ENCODE data around the gene HIPK2. TPM values are rescaled to one million over a fixed set of nuclear protein-coding genes. Genes with fewer than 3 reads are reported as not detected.
A peak's percentile ranks its signal among the peaks of the same experiment; 100 is the strongest.

HIPK2 gene
- polyA plus RNA-seq, 1 donor = 10.4 TPM

GRCh38 chr7:139782932-139783331 is 5.1 kb upstream of the HIPK2 start:
- no peak for DNase-seq

DNA sequence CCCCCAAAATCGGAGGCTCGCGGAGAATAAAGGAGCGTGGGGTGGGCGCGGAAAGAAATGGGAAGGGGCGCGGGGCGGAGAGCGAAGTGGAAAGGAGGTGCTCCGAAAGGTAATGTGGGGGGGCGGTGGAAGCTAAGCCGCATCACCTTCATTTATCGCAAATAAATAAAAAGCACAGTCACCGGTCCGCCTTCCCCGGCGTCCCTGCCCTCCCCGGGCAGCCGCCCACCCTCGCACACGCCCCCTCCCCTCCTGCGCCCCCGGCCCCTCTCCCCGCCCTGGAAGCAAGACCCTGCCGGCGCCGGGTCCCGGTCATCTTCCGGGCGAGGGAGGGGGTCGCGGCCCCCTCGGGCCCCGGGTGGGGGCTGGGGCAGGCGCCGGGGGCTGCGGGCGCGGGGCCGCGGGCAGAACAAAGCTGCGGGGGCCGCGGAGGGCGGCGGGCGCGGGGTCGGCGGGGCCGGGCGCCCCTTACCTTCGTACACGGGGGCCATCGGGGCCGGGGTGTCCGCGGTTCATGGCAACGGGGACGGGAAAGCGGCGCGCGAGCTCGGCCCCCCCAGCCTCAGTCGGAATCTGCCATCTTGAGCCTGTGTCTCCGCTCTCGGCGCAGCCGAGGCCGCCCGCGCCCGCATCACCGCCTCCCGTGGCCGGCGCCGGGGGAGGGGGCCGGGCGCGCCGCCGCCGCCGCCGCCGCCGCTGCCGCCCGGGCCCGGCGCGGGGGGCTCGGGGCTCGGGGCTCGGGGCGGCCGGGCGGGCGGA is 486 bp downstream of the HIPK2 start:
- DNase-seq = peak; percentile 34

- peak; percentile 34 for DNase-seq
Observed at GRCh38 chr7:139776486-139777132, 1.2 kb downstream of the HIPK2 start.

DNA sequence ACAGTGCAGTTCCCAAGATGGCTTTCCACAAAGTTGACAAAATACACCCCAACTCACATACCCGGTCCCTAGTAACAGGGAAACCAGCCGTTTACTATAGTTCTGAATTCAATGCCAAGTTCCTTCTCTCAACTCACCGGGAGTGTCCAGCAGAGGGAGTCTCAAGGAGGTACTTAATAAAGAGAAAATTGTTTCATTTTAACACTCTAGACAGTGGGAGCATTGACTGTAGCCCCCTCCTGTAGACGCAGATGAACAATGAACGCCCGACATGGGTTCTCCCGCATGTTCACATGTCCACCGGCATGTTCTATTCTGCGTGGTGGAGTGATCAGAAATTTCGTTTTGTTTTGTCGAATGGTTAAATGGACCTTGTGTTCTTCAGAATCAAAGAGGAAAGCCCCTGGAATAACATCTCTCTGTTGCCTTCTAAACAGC is 1.9 kb downstream of the HIPK2 start:
- DNase-seq = peak; percentile 72

DNA sequence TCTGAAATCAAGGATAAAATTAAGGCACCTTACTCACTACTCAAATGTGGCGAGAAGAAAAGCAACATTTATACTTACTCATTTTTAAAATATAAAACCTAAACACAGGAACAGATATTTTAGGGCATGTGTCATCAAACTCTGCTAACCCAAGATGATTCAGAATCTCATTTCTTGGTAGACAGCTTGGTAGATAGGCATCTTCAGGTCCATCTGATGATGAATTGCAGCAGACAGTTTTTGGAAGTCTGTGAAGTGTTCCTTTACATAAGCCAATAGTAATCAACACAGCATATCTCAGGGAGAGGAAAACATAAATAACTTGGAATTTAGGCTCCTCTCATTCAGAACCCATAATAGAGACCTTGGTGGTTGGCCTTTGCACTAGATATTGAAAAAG is 3.4 kb downstream of the HIPK2 start:
- DNase-seq = no peak

- no peak for DNase-seq
Observed at GRCh38 chr7:139773371-139773770, 4.4 kb downstream of the HIPK2 start.

DNA sequence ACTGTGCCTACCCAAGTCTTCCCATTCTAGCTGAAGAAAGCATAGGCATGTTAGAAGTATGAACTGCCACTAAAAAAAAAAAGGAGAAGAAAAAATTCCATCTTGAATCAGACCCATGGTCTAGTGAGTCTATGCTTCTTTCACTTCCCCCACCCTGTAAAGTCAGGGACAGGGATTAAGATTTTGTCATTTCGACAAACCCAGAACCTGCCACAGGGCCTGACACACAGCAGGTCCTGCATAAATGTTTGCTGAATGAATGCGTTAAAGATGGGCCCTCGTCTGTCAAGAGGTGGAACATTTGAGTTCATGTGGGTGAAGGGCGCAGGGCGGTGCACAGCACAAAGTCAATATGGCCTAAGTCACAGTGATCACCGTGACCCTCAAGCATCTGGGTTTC is 4.9 kb downstream of the HIPK2 start:
- DNase-seq = no peak

DNA sequence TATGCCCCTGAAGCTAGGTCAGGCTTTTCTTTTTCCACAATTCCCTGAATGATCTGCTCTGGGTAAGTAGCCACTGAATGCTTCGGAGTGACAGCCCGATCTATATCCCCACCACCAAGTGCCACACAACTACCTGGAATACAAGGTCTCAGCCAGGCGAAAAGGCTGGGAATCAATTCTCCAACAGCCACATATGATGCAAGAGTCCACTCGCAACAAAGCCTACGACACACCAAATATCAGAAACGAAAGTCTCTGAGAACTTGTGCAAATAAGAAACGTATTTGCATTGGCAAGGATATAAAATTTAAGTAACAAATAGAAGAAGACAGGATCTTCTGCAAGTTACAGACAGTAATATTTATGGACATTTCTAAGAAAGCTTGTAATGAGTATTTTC is 5.7 kb downstream of the HIPK2 start:
- DNase-seq = no peak

DNA sequence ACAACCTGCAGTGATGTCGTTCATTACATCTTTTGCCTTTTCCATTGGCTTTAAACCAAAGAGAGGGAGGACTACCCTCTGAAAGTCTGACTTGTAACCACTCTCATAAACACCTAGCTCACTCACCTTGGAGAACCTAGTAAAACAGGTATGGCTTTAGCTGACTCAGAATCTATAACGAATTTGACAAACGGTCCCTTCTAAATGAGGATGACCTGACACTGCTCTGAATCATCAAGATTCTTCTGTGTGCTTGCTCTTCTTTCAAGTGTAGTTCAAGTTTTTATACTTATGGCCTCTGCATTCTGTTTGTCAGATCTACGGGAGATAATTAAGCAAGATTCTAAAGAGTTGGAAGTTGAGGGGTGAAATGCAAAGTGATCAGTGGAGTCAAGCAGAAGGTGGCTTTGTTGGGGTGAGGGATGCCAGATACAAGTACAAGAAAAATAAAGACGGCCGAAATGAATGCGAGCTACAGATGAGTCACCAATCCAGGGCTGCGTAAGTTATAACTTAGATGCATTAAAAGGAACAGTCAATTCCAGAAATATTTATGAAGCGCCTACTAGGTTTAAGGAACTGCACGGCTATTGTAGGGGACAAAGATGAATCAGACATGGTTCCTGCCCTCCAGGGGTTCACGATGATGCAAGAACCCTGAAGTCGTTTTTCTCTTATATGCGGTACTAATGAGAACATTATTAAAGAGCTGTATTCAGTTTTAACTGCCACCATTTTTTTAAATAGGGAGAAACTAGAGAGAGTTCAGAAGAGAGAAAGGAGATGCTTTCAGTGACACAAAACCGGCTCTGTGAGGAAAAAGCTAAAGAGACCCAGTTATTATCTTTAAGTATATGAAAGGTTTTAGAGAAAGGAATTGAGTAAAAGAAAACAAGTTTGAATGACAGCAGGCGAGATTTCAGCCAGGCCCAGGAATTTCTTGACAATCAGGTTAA is 6.5 kb downstream of the HIPK2 start:
- DNase-seq = no peak

- no peak for DNase-seq
Observed at GRCh38 chr7:139769761-139770160, 8.0 kb downstream of the HIPK2 start.

DNA sequence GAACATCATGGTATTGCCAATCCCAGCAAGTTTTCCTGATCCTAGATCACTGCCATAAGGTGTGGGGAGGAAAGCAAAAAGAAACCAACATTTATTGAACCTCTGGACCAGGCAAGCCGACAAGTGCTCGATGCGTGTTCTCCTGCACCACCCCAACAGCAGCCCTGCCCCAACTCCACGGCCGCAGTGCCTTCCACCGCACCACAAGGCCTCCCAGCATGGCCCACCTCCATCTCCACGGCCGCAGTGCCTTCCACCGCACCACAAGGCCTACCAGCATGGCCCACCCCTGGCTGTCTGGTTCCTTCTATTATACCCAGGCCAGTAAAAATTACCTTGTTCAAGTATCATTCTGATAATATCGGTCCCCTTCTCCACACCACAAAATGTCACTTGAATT is 8.7 kb downstream of the HIPK2 start:
- DNase-seq = no peak

DNA sequence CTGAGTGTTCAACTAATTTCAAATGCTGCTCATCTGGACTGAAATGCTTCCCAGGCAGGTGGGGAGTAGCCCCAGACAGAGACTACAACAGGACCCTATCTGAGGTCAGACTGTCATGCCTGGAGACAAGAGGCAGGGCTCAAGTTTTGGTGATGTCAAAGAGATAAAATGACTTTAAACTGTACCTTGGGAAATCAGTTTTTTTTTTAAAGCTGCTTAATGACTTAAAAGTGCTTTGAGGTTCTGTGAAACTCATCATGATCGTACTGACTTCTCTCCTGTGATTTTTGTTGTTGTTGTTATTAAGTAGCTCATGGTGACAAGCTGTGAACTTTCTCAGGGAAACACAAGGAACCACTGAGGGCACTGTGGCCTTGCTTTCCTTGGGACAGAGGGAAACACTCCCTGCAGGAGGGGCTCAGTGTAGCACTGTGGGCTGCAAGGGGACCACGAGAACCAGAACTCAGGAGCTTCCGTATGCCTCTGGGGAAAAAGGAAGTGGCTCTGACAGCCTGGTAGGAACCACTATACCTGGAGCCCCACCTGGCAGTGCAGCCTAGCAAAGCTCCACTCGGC is 9.5 kb downstream of the HIPK2 start:
- no peak for DNase-seq

GRCh38 chr7:139767561-139767982 is 10.2 kb downstream of the HIPK2 start:
- DNase-seq = no peak

GRCh38 chr7:139765143-139765542 is 12.7 kb downstream of the HIPK2 start:
- DNase-seq = no peak

DNA sequence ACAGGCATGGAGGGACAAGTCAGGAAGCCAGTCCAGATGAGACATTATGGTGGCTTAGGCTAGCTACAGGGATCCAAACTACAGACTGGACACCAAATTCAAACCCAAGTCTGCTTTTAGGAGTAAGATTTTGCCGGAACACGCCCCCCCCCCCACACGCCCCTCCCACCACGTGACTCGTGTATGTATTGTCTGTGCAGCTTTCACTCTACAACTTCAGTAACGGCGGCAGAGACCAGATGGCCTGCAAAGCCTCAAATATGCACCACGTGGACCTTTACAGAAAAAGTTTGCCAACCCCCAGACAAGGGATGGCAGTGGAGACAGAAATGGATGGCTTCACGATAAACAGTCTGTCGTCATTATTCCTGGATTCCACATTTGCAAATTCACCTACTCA is 14.5 kb downstream of the HIPK2 start:
- DNase-seq = no peak

DNA sequence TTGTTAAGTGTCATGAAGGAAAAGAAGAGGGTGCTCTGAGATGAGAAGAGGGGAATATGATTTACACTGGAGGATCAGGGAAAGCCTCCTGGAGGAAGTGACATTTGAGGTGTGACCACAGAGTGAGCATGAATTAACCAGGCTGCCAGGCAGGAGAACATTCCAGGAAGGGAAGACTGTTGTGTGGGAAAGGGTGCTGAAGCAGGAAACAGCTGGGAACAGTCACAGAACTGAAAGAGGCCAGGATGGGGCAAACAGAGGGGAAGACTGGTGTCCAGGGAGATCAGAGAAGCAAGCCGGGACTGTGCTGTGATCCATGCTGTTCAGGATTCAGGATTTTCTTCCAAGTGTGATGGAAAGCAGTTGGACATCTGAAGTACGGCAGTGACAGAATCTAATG is 14.9 kb downstream of the HIPK2 start:
- DNase-seq = no peak

DNA sequence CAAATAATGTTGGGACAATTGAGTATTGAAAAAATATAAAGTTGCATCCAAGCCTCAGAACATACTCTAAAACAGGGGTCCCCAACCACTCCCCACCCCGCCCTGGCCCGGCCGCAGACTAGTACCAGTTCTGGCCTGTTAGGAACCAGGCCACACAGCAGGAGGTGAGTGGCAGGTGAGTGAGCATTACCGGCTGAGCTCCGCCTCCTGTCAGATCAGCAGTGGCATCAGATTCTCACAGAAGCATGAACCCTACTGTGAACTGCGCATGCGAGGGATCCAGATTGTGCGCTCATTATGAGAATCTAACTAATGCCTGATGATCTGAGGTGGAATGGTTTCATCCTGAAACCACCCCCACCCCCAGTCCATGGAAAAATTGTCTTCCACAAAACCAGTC is 19.4 kb downstream of the HIPK2 start:
- DNase-seq = no peak

- DNase-seq = no peak
Observed at GRCh38 chr7:139757968-139758367, 19.8 kb downstream of the HIPK2 start.

GRCh38 chr7:139753693-139754111 is 24.1 kb downstream of the HIPK2 start:
- no peak for DNase-seq

- DNase-seq = no peak
Observed at GRCh38 chr7:139753081-139753692, 24.6 kb downstream of the HIPK2 start.

DNA sequence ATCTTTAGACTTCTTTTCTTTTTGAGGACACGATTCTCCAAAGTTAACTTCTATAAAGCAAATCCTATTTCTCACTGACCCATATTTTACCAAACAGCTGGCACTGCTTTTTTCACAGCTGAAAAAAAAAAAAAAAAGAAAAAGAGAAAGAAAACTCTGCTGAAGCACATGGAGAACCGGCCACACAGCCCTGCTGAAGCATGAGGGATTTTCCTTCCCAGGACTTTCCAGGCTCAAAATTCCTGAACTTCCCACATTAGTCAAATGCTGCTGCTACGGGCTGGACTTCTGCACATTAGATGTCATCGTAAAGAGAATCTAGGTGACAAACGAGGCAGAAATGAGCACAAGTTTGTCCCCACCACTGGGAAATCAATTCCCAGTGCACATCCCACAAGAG is 25.2 kb downstream of the HIPK2 start:
- no peak for DNase-seq

DNA sequence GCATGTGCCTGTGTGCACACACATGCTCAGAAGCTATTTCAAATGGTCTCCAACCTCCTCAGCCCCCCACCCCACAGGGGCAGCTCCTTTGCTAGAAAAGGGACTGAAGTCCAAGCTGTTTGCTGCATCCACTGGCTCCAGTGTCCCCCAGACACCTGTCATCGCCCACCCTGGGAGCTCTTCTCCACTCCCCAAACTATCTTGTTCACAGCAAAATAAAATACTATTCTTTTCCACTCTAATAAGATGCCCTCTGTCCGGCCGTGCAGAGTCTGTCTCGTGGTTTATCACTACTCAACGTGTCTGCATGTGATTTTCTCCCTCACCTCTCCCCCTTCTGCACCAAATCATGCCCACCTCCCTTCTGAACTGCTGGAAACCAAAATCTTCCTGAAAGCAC is 25.6 kb downstream of the HIPK2 start:
- DNase-seq = no peak
